ENCODE results near the gene RAD51C.
A peak's percentile ranks its signal among the peaks of the same experiment; 100 is the strongest.
"Not testable (repeated sequence)": the region's sequence is repeated elsewhere in the genome, so short reads cannot be mapped to it uniquely, and the experiment has no call there.

Gene RAD51C

GRCh38 chr17:58684462-58684861 is 7.9 kb upstream of the RAD51C start:
- DNase-seq: not testable (repeated sequence)

GRCh38 chr17:58686980-58687379 is 5.4 kb upstream of the RAD51C start:
- no peak for DNase-seq

- no peak for DNase-seq
Measured at GRCh38 chr17:58688521-58688920, 3.9 kb upstream of the RAD51C start.

GRCh38 chr17:58690033-58690432 is 2.4 kb upstream of the RAD51C start:
- DNase-seq: not testable (repeated sequence)

- peak; percentile 59 to 60 for DNase-seq
Measured at GRCh38 chr17:58691701-58692238, 632 bp upstream of the RAD51C start, which contains the start of gene TEX14. TEX14 (minus strand) TSS chr17:58692045; CDS start chr17:58652001, 40,044 bp downstream.

- DNase-seq: no peak
Measured at GRCh38 chr17:58693208-58693607, 806 bp downstream of the RAD51C start.

- no peak for DNase-seq
Measured at GRCh38 chr17:58693751-58694150, 1.3 kb downstream of the RAD51C start.

GRCh38 chr17:58694302-58694701 is 1.9 kb downstream of the RAD51C start:
- no peak for DNase-seq

GRCh38 chr17:58694826-58695225 is 2.4 kb downstream of the RAD51C start:
- no peak for DNase-seq

GRCh38 chr17:58699771-58700170 is 7.4 kb downstream of the RAD51C start:
- DNase-seq: no peak

- no peak for DNase-seq
Measured at GRCh38 chr17:58702045-58702476, 9.7 kb downstream of the RAD51C start.

GRCh38 chr17:58702708-58703107 is 10.3 kb downstream of the RAD51C start:
- no peak for DNase-seq

- DNase-seq: no peak
Measured at GRCh38 chr17:58703137-58703915, 10.9 kb downstream of the RAD51C start.

- DNase-seq: no peak
Measured at GRCh38 chr17:58703916-58704286, 11.5 kb downstream of the RAD51C start.

GRCh38 chr17:58706351-58707140 is 14.1 kb downstream of the RAD51C start:
- DNase-seq: no peak

- peak; percentile 20 to 38 for DNase-seq
Measured at GRCh38 chr17:58710948-58711552, 18.6 kb downstream of the RAD51C start.

- DNase-seq: no peak
Measured at GRCh38 chr17:58722274-58722673, 29.9 kb downstream of the RAD51C start.

- no peak for DNase-seq
Measured at GRCh38 chr17:58722696-58723095, 30.3 kb downstream of the RAD51C start.

GRCh38 chr17:58728798-58729197 is 36.4 kb downstream of the RAD51C start:
- DNase-seq: no peak

- no peak for DNase-seq
Measured at GRCh38 chr17:58730937-58731336, 38.5 kb downstream of the RAD51C start.

GRCh38 chr17:58734040-58734439 is 41.6 kb downstream of the RAD51C start:
- DNase-seq: no peak

GRCh38 chr17:58734811-58735210 is 42.4 kb downstream of the RAD51C start:
- DNase-seq: no peak

- DNase-seq: no peak
Measured at GRCh38 chr17:58741121-58741625, 48.8 kb downstream of the RAD51C start.
